ENCODE results near the gene TMIE.

TMIE gene

GRCh38 chr3:46709721-46710120, 8.5 kb downstream of the TMIE start:
- no peak for DNase-seq

DNA sequence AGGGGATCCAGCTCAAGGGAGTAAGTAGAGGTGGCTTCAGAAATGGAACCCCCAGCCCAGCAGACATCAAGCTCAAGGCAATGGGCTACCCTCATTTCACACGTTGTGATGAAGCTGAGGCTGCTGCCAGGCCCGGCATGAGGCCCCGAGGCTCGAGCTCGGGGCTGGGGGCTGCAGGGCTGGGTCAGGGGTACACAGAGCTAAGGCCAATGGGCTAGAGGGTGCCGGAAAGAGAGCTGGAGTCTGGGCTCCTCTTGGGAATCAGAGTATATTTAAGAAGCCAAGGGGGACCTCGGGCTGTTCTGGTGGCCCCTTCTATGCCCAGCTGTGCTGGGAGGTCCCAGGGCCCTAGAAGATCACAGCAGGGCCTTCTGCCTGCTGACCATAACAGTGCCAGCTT, 9.0 kb downstream of the TMIE start:
- no peak for DNase-seq

- DNase-seq: no peak
Measured at GRCh38 chr3:46710671-46711295, 9.6 kb downstream of the TMIE start.

DNA sequence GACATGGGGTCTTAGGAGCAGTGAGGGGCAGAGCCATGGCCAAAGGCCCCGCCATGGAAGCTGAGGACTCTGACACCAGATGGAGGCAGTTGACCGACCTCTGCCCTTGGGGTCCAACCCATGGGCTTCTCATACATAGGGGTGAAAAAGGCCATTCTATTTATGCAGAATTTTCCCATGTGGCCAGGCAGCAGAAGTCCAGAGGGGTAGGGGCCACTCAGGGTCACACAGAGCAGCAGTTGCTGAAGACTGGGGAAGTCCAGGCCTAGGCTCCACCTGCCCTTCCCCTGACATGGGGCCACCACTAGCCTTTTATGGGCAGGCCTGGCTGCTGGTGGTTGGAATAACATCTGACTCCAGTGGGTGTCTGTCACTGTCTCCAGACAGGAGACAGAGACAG, 10.1 kb downstream of the TMIE start:
- peak in 1 of 2 experiments; percentile 11 for DNase-seq

GRCh38 chr3:46711760-46712159, 10.6 kb downstream of the TMIE start:
- peak in 1 of 2 experiments; percentile 9 for DNase-seq

DNA sequence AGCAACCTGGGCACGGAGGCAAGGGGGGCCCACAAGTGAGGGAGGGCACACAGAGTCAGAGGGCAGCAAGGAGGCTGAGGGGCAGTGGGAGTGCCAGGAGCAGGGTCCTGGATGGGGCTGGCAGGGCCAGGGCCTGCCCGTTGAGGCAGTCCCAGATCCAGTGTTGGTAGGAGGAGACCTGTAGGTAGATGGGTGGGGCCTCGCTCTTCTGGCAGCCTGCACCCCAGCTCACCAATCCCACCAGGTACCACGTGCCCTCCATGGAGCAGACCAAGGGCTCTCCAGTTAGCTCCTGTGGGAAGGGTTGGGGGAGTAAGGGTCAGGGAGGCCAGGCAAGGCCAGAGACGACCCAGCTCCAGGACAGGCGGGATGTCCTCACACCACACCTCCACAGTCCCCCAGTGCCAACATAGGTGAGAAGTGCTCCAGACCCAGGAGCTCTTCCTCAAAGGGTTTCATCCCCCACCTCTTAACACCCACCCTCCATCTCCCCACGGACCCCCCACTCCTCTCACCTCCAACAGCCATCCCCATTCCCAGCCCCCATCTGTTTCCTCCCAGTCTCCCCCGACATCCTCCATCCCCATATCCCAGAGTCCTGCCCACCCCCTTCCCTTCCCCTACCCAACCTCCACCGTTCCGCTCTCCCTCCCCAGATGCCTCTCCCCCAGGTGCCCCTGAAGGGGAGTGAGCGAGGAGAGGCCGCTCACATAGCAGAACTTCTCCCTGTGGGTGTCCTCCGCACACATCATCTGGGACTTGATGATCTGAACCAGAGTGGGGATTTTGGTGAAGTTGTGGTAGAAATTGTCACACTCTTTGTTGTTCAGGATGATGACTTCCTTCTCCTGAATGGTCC, 11.2 kb downstream of the TMIE start:
- peak; percentile 9 to 11 for DNase-seq

GRCh38 chr3:46713050-46713897, 12.1 kb downstream of the TMIE start:
- DNase-seq: peak; percentile 11 to 14

DNA sequence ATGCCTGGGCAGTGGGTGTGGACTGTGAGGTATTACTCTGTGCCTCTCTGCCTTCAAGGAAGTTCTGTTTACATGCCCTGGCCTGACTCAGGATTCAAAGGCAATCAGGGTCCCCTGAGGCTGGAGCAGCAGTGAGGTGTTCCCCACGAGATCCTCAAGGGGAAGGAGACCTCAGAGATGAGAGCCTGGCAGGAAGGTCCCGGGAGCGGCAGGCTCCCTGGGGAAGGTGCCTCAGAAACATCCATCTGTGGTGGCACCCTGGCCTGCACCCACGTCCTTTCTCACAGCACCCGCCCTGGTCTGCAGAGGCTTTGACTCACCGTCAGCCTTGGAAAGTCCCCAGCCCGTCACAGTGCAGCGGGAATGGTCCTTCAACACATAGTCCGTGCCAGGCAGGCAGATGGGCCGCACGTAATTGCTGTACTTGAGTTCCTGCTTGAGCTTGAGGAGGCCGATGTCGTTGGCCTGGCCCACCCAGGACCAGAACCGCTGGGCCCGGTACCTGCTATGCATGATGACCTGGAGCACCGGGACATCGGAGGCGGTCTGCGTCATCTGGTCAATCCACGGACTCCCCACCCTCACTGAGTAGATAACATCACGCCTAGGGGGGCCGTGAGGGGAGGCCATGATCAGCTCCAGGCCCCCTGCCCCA, 12.8 kb downstream of the TMIE start:
- peak; percentile 65 to 72 for DNase-seq

GRCh38 chr3:46714728-46715506, 13.7 kb downstream of the TMIE start:
- peak in 1 of 2 experiments; percentile 16 for DNase-seq

DNA sequence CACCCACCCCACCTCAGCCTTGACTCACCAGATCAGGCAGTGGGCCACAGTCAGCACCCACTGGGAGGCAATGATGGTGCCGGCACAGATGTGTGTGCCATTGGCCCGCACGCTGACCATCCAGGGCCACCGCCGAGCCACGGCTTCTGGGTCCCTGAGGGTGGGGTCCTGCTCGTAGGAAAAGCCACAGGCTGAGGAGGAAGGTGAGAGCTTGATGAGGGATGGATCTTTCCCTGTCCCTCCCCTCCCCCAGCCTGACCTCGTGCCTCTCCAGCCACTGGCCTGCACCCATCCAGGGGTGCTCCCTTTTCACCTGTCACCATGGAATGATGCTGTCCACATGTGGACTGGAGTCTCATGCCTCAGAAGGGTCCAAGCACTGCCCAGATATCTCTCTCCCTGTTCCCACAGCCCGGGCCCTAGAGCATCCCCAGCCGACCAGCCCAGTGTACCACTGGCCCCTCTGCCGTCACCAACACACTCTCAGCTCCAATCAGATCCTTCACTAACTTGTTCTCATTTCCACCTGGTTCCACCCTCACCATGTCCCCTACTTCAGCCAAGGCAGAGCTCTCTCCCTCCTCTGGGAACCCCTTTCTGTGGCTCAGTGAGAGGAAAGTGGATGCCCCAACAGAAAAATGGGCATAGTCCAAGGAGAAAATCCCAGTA, 14.4 kb downstream of the TMIE start:
- DNase-seq: peak in 1 of 2 experiments; percentile 17

- peak in 1 of 2 experiments; percentile 16 for DNase-seq
Measured at GRCh38 chr3:46716461-46717441, 15.6 kb downstream of the TMIE start.

- DNase-seq: peak; percentile 65 to 78
Measured at GRCh38 chr3:46717447-46718231, 16.4 kb downstream of the TMIE start, which contains the start of gene PRSS50. Gene PRSS50 (minus strand): TSS chr3:46717869. CDS start chr3:46717824, 45 bp downstream.

DNA sequence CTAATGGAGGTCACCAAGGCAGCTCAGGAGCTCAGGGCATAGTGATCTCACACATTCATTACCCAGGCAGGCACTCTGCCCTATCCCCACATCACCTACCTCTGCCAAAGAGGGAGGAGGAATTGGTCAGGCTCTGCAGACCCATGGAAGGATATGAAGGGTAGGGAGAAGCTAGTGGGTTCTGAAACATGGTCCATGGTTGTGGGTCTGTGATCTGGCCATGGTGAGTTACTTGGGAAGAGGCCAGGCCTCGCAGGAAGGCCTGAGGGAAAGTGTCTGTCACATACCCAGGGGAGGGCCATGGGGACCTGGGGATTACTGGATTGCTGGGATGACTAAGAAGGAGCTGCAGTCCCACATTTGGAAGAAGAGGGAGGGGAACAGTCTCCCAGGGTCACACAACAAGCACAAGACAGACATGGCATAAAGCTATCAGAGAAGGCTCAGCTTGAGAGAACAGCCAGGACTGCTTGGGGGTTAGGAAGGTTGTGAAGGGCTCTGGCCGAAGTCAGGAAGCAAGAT, 17.9 kb downstream of the TMIE start:
- peak; percentile 7 to 10 for DNase-seq

DNA sequence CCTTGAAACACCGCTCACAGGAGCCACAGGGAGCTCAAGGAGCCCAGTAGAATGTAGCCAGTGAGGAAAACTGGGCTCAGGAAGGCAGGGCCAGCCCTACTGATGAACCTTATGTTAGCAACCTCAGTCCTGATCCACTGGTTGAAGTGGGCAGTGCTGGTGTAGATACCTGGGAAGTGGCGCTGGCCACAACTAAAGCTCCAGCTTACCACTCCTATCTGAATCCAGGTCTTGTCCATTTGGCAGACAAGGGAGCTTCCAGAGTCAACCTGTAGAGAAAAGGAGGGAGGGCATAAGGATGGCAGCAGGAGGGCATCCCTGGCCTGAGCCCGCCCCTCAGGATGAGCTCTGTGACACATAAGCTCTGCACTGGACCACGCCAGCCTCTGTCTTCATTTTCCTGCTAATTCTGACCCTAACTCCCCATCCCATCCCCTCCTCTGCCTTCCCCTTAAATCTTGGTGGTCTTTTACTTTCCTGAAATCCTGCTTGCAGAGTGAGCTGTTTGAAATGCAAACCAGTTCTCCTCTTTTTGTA, 18.6 kb downstream of the TMIE start:
- peak in 1 of 2 experiments; percentile 13 for DNase-seq

- no peak for DNase-seq
Measured at GRCh38 chr3:46721009-46721408, 19.8 kb downstream of the TMIE start.

GRCh38 chr3:46722443-46722842, 21.3 kb downstream of the TMIE start:
- DNase-seq: no peak

GRCh38 chr3:46724424-46724823, 23.2 kb downstream of the TMIE start:
- DNase-seq: no peak

- no peak for DNase-seq
Measured at GRCh38 chr3:46725621-46726314, 24.6 kb downstream of the TMIE start.

All from activated T-cell treated with anti-CD3 and anti-CD28 coated beads, Interleukin-2, amount 50 U/mL, for 48 hours (primary cell).